Measurements from ENCODE around the gene MAPK8.
"Not testable (repeated sequence)": the region's sequence is repeated elsewhere in the genome, so short reads cannot be mapped to it uniquely, and the experiment has no call there.

MAPK8 gene

DNA sequence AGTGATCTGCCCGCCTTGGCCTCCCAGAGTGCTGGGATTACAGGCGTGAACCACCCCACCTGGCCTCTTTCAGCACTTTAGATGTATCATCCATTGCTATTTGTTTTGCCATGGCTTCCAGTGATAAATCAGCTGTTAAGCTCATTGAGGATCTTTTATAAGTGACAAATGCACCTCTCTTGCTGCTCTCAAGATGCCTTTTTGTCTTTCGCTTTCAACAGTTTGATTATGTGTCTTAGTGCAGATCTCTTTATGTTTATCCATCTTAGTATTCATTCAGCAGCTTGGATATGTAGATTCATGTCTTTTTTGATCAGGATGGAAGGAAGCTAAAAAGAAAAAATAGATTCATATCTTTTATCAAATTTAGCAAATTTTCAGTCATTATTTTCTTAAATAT lies 105.6 kb downstream of the MAPK8 start:
- H3K4me1 Mint-ChIP-seq (ENCODE audit: low read depth): no peaks in the 10 kb centered on the region
- no peaks in the 10 kb centered on the region for H3K27me3 Mint-ChIP-seq (ENCODE audit: low read depth)
- H3K9me3 Mint-ChIP-seq: peaks cover 13% of the 10 kb centered on the region

DNA sequence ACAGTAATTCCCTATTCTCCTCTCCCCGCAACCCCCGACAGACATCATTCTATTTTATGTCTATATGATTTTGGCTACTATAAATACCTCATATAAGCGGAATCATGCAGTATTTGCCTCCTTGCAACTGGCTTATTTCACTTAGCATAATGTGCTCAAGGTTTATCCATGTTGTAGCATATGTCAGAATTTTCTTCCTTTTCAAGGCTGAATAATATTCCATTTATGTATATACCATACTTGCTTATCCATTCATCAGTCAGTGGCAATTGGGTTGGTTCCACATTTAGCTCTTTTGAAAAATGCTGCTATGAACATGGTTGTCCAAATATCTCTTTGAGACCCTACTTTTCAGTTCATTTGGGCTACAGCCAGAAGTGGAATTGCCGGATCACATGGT lies 106.5 kb downstream of the MAPK8 start:
- DNase-seq (ENCODE audit: low spot score): no peak
- H3K4me1 Mint-ChIP-seq (ENCODE audit: low read depth): peaks cover 1% of the 10 kb centered on the region
- H3K27me3 Mint-ChIP-seq (ENCODE audit: low read depth): no peaks in the 10 kb centered on the region
- peaks cover 13% of the 10 kb centered on the region for H3K9me3 Mint-ChIP-seq
- peaks cover 39% of the 10 kb centered on the region for H3K36me3 Mint-ChIP-seq (ENCODE audit: low read depth)
- H3K27ac Mint-ChIP-seq: no peak overlapping the region
- H3K4me3 Mint-ChIP-seq: no peak overlapping the region

More for the DNA sequence above, 105.6 kb downstream of the MAPK8 start:
- no peak overlapping the region for H3K4me3 Mint-ChIP-seq
- no peak for DNase-seq (ENCODE audit: low spot score)
- H3K27ac Mint-ChIP-seq: no peak overlapping the region
- peaks cover 39% of the 10 kb centered on the region for H3K36me3 Mint-ChIP-seq (ENCODE audit: low read depth)

DNA sequence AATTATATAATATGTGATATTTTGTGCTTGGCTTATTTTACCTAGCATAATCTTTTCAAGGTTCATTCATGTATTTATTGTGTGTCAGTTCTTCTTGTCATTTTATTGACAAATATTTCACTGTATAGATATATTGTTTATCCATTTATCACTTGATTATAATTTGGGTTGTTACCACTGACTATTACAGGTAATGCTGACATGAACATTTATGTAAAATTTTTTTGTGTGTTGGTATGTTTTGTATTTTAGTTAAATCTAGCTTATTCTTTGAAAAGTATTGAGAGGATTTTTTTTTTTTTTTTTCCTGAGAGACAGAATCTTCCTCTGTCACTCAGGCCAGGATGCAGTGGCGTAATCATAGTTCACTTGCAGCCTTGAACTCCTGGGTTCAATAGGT lies 107.7 kb downstream of the MAPK8 start:
- no peak overlapping the region for H3K4me3 Mint-ChIP-seq
- peaks cover 1% of the 10 kb centered on the region for H3K4me1 Mint-ChIP-seq (ENCODE audit: low read depth)
- H3K9me3 Mint-ChIP-seq: peaks cover 13% of the 10 kb centered on the region
- H3K27ac Mint-ChIP-seq: no peak overlapping the region
- peaks cover 39% of the 10 kb centered on the region for H3K36me3 Mint-ChIP-seq (ENCODE audit: low read depth)
- H3K27me3 Mint-ChIP-seq (ENCODE audit: low read depth): no peaks in the 10 kb centered on the region
- DNase-seq (ENCODE audit: low spot score): no peak

DNA sequence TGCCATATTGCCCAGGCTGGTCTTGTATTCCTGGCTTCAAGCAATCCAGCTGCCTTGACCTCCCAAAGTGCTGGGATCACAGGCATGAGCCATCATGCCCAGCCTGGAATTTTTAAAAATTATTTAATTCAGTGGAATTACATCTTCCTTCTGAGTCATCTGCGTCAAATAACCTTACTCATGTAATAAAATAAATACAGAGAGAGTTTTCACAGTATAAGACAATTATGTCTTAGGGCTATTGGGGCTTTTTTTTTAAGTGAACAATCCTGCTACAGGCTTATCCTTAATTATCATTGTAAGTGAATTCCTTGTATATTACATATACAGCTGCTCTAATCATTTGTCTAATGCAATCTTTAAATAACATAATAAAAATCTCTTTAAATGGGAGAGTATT lies 108.3 kb downstream of the MAPK8 start:
- peaks cover 1% of the 10 kb centered on the region for H3K4me1 Mint-ChIP-seq (ENCODE audit: low read depth)
- peaks cover 13% of the 10 kb centered on the region for H3K9me3 Mint-ChIP-seq
- no peak overlapping the region for H3K4me3 Mint-ChIP-seq
- H3K27ac Mint-ChIP-seq: no peak overlapping the region
- no peaks in the 10 kb centered on the region for H3K27me3 Mint-ChIP-seq (ENCODE audit: low read depth)
- peaks cover 39% of the 10 kb centered on the region for H3K36me3 Mint-ChIP-seq (ENCODE audit: low read depth)
- no peak for DNase-seq (ENCODE audit: low spot score)

DNA sequence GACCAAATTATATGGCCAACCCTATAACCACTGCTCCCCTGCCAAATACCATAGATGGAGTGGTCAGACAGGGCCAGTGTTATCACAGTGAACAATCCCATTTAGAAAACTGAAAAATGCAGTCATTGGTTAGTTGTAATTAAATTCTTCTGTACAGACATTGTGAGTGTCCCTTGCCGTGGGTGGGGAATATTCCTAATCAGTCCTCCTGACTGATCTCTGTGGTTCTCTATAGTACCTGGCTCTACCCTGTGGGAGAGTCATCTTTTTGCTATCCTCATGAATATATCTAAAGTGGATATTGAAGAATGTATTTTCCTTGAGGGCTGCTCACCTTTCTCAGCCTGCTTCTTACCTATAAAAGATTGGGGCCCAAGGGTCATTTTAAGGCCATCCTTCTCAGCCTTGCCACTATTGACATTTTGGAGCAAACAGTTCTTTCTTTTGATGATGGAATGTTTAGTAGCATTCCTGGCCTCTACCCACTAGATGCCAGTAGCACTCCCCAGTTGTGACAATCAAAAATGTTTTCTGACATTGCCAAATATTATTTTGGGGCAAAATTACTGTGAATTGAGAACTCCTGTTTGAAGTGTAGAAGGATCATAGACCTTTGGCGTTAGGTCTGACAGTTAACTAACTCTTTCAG lies 110.2 kb downstream of the MAPK8 start:
- peaks cover 23% of the 10 kb centered on the region for H3K36me3 Mint-ChIP-seq (ENCODE audit: low read depth)
- H3K4me1 Mint-ChIP-seq (ENCODE audit: low read depth): peaks cover 1% of the 10 kb centered on the region
- no peaks in the 10 kb centered on the region for H3K27me3 Mint-ChIP-seq (ENCODE audit: low read depth)
- no peak for DNase-seq (ENCODE audit: low spot score)
- peaks cover 13% of the 10 kb centered on the region for H3K9me3 Mint-ChIP-seq
- H3K27ac Mint-ChIP-seq: no peak overlapping the region
- H3K4me3 Mint-ChIP-seq: no peak overlapping the region

DNA sequence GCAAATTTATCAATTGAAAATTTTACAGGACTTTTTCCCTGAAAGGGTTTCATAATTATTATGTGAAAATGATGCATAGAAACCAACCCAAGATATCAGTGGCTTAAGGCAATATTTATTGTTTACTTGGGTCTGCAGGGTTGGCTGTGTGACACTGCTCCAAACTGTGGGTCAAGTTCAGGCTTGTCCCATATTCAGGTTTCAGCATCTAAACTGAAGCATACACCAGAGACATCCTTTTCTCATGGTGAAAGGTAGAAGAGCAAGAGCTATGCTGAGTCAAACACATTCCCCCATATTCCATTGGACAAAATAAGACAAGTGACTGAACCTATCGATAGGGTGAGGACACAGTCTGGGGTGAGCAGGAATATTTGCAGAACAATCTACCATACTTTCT lies 110.9 kb downstream of the MAPK8 start:
- Mint-ChIP-seq H3K27ac (no peak overlapping the region), H3K36me3 (ENCODE audit: low read depth) (peaks cover 17% of the 10 kb centered on the region), H3K4me1 (ENCODE audit: low read depth) (peaks cover 1% of the 10 kb centered on the region), H3K27me3 (ENCODE audit: low read depth) (no peaks in the 10 kb centered on the region), H3K4me3 (no peak overlapping the region), H3K9me3 (peaks cover 8% of the 10 kb centered on the region)
- DNase-seq (ENCODE audit: low spot score): no peak

DNA sequence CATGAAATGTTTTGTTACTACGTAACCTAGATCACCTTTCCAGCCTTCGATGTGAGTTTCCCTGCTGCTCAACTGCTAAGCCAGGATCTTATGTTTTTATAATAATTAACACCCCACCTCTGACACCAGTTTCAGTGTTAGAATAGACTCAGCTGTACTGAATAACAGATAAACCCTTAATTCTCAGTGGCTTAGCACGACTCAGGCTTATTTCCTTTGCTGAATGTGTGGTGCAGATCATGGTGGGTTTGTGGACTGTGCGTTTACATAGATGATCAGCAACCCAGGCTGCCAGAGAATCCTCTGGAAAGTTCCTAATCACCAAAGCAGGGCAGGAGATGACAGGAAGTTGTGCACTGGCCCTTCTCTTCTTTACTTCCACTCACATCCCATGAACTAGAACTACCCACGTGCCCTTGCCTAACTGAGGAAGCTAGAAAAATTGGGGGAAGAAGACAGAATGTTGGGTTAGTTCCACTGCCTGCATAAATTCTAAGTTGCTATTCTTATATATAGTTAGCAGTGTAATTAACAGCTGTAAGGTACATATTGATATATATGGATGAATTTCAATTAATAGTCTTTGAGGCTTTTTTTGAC lies 111.8 kb downstream of the MAPK8 start:
- no peaks in the 10 kb centered on the region for H3K9me3 Mint-ChIP-seq
- H3K4me1 Mint-ChIP-seq (ENCODE audit: low read depth): peaks cover 1% of the 10 kb centered on the region
- H3K36me3 Mint-ChIP-seq (ENCODE audit: low read depth): peaks cover 9% of the 10 kb centered on the region
- no peak overlapping the region for H3K4me3 Mint-ChIP-seq
- DNase-seq (ENCODE audit: low spot score): no peak
- H3K27ac Mint-ChIP-seq: no peak overlapping the region
- no peaks in the 10 kb centered on the region for H3K27me3 Mint-ChIP-seq (ENCODE audit: low read depth)

DNA sequence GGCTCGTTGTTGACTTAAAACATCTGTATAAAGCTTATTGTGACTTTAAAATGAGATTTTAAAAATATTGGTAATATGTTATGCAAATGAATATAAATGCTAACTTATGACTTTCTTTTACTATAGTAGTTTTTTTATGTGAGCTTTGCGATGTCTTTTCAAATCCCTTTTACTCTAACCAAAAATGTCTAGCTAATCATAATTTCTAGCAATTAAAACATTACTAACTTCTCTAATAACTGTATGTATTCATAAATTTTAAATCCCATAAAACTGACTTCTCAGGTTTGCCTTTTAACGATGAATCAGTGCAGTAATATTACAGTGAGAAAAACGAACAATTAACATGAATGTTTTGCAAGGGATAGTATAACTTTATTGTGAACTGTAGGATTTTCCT lies 113.2 kb downstream of the MAPK8 start:
- DNase-seq (ENCODE audit: low spot score): no peak
- Mint-ChIP-seq H3K9me3 (no peaks in the 10 kb centered on the region), H3K27ac (no peak overlapping the region)

DNA sequence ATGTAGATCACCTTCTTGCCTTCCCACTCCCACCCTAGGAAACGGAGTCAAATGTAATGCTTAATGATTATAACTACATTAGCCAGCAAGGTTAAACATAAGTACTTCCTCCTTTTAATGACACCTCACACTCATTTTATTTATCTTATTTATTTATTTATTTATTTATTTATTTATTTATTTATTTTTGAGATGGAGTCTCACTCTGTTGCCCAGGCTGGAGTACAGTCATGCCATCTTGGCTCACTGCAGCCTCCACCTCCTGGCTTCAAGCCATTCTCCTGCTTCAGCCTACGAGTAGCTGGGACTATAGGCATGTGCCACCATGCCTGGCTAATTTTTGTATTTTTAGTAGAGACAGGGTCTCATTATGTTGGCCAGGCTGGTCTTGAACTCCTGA lies 115.4 kb downstream of the MAPK8 start:
- not testable (repeated sequence) for H3K9me3 Mint-ChIP-seq; H3K36me3 Mint-ChIP-seq (ENCODE audit: low read depth); H3K4me3 Mint-ChIP-seq; H3K27me3 Mint-ChIP-seq (ENCODE audit: low read depth); H3K27ac Mint-ChIP-seq; DNase-seq (ENCODE audit: low spot score); H3K4me1 Mint-ChIP-seq (ENCODE audit: low read depth)

More for the DNA sequence above, 113.2 kb downstream of the MAPK8 start:
- H3K27me3 Mint-ChIP-seq (ENCODE audit: low read depth): no peaks in the 10 kb centered on the region
- peaks cover 5% of the 10 kb centered on the region for H3K36me3 Mint-ChIP-seq (ENCODE audit: low read depth)
- H3K4me1 Mint-ChIP-seq (ENCODE audit: low read depth): peaks cover 1% of the 10 kb centered on the region
- H3K4me3 Mint-ChIP-seq: no peak overlapping the region

DNA sequence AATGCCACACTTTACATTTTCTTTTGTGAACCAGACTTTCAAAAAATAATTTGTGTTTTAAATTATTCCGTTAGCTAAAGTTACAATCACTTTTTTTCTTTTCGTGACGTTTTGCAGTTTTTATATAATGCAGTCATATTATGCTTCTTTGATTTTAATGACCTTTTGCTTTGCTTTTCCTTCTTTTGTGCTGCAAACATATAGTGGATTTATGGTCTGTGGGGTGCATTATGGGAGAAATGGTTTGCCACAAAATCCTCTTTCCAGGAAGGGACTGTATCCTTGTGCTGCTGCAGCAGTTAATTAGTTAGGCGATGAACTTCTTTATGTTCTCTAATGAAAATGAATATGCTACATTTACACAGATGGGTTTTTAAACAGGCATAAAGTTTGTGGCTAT lies 117.4 kb downstream of the MAPK8 start:
- H3K27me3 Mint-ChIP-seq (ENCODE audit: low read depth): no peaks in the 10 kb centered on the region
- H3K9me3 Mint-ChIP-seq: no peaks in the 10 kb centered on the region
- no peak overlapping the region for H3K27ac Mint-ChIP-seq
- H3K4me1 Mint-ChIP-seq (ENCODE audit: low read depth): no peaks in the 10 kb centered on the region
- DNase-seq (ENCODE audit: low spot score): no peak
- H3K36me3 Mint-ChIP-seq (ENCODE audit: low read depth): peaks cover 3% of the 10 kb centered on the region
- no peak overlapping the region for H3K4me3 Mint-ChIP-seq

DNA sequence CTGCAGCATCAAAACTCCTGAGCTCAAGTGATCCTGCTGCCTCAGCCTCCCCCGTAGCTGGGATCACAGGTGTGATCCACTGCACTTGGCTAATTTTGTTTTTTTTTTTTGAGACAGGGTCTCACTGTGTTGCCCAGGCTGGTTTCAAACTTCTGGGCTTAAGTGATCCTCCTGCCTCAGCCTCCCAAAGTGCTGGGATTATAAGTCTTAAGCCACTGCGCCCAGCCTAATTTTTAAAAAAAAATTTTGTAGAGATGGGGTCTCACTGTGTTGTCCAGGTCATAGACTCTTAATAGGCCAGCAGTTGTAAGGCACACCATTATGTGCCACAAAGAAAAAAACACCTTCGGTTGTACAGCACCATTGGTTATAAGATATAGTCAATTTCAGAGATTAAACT lies 122.4 kb downstream of the MAPK8 start:
- Mint-ChIP-seq H3K27me3 (ENCODE audit: low read depth) (no peaks in the 10 kb centered on the region), H3K9me3 (no peaks in the 10 kb centered on the region), H3K36me3 (ENCODE audit: low read depth) (peaks cover 8% of the 10 kb centered on the region), H3K27ac (no peak overlapping the region), H3K4me1 (ENCODE audit: low read depth) (no peaks in the 10 kb centered on the region), H3K4me3 (no peak overlapping the region)
- no peak for DNase-seq (ENCODE audit: low spot score)

DNA sequence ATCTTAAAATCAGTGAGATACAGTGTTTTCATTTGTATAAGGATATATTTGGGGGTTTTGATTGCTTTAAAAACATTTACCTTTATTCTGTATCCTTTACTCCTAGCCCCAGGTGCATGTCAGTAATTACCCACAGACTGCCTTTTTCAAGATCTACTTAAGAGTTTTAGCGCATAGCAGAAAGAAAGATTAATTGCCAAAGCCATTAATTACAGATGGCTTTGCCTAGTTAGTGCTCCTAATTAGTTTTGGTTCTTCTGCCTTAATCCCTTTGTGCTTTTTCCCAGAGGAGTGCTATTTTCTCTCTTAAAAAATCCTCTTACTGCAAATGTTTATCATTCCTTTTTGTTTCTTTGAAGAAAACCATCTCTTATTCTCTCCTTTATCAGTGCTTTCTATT lies 122.8 kb downstream of the MAPK8 start:
- H3K27ac Mint-ChIP-seq: no peak overlapping the region
- H3K9me3 Mint-ChIP-seq: no peaks in the 10 kb centered on the region

DNA sequence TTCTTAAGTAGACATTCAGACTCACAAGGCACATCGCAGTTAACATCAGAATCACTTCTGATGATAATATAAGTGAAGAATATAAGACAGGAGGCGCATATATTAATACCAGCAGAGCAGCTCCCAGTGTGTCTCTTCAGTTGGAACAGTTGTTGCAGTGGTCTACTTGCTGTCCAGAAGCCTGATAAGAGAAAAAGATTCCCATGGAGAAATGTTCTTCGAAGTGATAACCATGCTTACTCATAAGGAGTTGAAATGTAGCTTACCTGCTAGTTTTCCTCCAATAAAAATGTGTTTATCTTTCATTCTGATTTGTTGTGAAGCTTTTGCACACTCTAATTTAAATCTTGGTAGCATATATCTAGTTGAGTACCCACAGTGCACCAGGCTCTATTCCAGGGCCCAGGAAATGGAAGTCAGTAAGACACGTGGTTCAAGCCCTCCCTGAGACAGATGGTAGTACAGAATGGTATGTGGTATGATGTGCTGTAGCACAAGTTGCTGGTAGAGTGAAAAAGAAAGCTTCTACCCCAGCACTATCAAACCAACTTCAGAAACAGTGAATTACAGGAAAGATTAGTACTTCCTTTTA lies 124.0 kb downstream of the MAPK8 start:
- Mint-ChIP-seq H3K27me3 (ENCODE audit: low read depth) (no peaks in the 10 kb centered on the region), H3K27ac (no peak overlapping the region), H3K36me3 (ENCODE audit: low read depth) (peaks cover 8% of the 10 kb centered on the region), H3K9me3 (no peaks in the 10 kb centered on the region), H3K4me3 (no peak overlapping the region), H3K4me1 (ENCODE audit: low read depth) (no peaks in the 10 kb centered on the region)
- no peak for DNase-seq (ENCODE audit: low spot score)

More for the DNA sequence above, 122.8 kb downstream of the MAPK8 start:
- Mint-ChIP-seq H3K36me3 (ENCODE audit: low read depth) (peaks cover 8% of the 10 kb centered on the region), H3K4me3 (no peak overlapping the region), H3K4me1 (ENCODE audit: low read depth) (no peaks in the 10 kb centered on the region), H3K27me3 (ENCODE audit: low read depth) (no peaks in the 10 kb centered on the region)
- DNase-seq (ENCODE audit: low spot score): no peak

DNA sequence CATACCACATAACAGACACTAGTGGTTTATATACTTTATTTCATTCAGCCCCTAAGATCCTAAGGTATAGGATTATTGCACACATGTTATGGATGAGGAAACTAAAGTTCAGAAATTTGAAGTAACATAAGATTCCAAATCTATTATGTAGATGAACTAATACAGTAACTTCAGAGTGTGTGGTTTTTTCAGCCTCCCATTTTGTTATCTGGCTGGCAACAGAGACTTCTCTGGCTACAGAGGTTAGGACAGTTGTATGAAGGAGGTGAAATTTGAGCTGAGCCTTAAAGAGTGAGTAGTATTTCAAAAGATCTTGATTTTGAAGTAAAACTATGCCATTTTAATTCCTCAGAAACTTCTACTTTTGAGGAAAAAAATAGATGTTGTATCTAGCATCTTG lies 125.4 kb downstream of the MAPK8 start:
- H3K4me1 Mint-ChIP-seq (ENCODE audit: low read depth): no peaks in the 10 kb centered on the region
- no peak for DNase-seq (ENCODE audit: low spot score)
- no peaks in the 10 kb centered on the region for H3K27me3 Mint-ChIP-seq (ENCODE audit: low read depth)
- no peak overlapping the region for H3K4me3 Mint-ChIP-seq
- H3K27ac Mint-ChIP-seq: no peak overlapping the region
- H3K36me3 Mint-ChIP-seq (ENCODE audit: low read depth): peaks cover 10% of the 10 kb centered on the region
- no peaks in the 10 kb centered on the region for H3K9me3 Mint-ChIP-seq
